D721Med (cell line): Measurements from ENCODE around the gene HOXD4.

Experiments used
- DNase-seq: peaks from one replicate; pipeline ENCODE4 v3.0.0; 2011; ENCODE audit warnings: low spot score; ENCODE audit not compliant: insufficient read length
- FAIRE-seq: peaks from 2 replicates; lab custom pipeline; 2011; peaks lifted over from hg19 to GRCh38; lab: Jason Lieb, UNC
- TF ChIP-seq, protein P1 (sequence below): IDR thresholded peaks from 2 replicates; pipeline ENCODE4 v1.5.1; 2012; ENCODE audit warnings: mild to moderate bottlenecking, control low read depth; ENCODE audit not compliant: insufficient read depth; ENCODE audit errors: missing control alignments

Gene HOXD4

DNA sequence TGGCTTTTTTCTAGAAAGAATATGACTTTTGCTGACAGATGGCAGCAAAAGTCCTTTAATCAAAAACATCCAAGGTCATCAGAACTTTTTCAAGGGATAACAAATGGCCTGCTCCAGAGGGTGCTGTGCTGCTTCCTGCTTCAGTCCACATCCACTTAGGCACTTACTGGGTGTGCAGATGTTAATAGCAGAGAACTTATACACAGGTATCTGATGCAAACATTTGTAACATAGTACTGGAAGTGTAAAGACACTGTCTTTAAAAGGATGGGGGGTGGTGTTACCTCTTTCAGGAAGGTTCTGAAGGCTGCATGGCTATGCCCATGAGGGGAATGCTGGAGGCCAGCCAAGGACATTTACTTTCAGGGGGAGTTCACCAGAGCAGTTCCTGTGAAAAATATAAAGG, 16.3 kb upstream of the HOXD4 start:
- no peak for DNase-seq
- TF ChIP-seq, protein P1, sequence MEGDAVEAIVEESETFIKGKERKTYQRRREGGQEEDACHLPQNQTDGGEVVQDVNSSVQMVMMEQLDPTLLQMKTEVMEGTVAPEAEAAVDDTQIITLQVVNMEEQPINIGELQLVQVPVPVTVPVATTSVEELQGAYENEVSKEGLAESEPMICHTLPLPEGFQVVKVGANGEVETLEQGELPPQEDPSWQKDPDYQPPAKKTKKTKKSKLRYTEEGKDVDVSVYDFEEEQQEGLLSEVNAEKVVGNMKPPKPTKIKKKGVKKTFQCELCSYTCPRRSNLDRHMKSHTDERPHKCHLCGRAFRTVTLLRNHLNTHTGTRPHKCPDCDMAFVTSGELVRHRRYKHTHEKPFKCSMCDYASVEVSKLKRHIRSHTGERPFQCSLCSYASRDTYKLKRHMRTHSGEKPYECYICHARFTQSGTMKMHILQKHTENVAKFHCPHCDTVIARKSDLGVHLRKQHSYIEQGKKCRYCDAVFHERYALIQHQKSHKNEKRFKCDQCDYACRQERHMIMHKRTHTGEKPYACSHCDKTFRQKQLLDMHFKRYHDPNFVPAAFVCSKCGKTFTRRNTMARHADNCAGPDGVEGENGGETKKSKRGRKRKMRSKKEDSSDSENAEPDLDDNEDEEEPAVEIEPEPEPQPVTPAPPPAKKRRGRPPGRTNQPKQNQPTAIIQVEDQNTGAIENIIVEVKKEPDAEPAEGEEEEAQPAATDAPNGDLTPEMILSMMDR, result no peak
- no peak for FAIRE-seq

DNA sequence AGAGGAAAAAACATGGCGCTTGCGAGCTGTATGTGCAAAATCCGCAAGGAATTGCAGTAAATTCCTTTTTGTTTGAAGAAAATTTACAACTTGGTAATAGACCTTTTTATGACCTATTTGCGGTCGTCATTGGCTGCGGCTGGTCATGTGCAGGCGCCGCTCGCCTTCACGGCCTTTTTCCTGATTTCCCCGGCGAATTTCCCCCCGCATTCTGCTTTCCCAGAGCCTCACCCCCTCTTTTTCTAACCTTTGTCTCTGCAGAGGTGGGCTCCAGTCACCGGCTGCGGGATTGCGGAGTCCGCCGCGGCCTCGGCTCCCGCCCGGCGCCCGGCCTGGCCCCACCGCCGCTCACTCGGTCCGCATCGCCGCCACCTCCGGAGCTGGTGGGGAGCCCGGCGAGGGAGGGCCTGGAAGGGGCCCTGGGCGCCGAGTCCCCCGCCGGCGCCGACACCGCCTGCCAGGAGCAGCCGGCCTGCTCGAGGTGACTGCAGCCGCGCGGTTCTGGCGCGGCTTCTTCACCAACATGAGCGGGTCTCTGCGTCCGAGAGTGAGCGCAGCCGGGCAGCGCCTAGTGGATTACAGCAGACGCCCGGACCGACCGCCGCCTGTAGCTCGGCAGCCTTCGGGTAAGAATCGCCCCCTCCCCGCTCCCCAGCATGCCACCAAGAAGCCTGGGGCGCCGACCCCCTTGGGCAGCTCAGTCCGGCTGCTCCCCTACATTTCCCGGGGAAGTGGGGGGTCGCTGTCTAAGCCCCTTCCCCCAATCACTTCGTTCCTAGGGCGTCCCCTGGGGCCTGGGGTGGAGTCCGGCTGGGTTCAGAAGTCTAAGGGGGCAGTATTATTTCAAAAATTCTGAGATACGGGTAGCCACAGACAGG, 14.7 kb upstream of the HOXD4 start:
- no peak for FAIRE-seq
- TF ChIP-seq, protein P1, result no peak
- no peak for DNase-seq

DNA sequence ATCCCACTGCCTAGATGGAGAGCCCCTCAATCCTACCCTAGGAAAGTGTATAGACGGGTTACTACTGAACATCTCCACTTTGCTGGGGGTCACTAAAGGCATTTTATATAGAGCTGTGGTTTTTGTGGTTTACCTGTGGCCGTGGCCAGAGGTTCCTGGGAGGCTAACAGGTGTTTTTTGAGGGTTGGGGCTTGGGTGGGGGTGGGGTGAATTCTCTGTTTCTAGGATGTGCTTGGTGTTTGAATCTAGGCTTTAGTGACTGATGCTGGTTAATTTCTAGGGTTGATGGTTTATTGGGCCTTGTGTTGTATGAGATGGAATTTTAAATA, 14.1 kb upstream of the HOXD4 start:
- no peak for FAIRE-seq
- TF ChIP-seq, protein P1, result no peak

DNA sequence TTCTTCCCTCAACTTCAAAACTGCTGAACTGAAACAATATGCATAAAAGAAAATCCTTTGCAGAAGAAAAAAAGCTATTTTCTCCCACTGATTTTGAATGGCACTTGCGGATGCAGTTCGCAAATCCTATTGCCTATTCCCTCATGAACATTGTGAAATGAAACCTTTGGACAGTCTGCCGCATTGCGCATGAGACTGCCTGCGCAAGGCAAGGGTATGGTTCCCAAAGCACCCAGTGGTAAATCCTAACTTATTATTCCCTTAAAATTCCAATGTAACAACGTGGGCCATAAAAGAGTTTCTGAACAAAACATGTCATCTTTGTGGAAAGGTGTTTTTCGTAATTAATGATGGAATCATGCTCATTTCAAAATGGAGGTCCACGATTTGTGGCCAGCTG, 13.4 kb upstream of the HOXD4 start:
- TF ChIP-seq, protein P1, result no peak
- FAIRE-seq, result no peak
- no peak for DNase-seq

More for the DNA sequence above, 14.1 kb upstream of the HOXD4 start:
- no peak for DNase-seq

DNA sequence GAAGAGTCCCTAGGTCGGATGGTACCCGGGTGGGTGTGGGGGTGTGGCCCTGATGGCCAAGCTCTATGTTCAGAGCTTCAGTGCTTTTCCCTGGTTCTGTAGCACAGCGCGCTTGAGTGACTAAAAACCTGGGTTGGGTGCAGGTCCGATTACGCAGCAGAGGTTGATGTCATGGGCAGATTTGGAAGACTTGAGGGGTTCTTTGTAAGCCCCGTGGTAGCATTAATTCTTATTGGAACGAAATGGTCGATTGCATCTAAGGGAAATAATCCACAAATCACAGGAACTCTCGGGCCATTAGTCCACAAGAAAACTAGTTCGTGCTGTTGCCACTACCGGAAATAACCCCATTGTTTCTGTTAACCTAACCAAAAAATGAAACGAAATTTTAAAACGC, 12.8 kb upstream of the HOXD4 start:
- FAIRE-seq (no peak), DNase-seq (no peak)
- TF ChIP-seq, protein P1, result no peak

DNA sequence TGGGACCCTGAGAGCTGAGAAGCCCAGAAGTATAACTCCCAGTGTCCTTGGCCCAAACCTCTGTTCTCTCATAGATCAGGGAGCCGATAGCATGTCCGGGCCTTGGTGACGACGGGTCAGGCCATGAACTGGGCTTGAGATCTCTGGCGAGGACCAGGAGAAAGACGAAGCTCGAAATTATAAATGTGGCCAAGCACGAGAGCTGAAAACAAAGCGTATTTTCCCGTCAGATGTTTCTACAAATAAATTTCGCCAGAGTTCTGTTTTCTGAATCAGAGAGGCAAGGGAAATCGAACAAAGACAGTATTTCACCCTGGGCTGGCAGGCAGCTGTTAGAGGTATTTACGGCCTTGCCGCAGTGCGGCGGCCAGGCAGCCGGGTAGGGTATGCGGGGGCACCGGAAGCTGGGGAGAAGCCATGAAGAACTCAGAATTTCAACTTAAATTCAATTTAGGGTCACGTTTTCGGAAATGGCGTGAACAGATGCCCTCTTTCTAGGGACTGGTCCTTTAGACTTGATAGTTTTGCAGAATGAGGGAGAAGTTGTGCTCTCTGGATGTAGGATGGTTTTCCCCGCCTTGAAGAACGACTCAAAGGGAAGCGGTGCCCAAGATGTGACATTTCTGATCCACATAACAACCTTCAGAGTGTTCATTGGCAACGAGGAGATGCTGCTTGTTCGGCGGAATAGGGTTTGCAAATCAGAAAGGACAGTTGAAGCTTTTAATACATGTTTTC, 12.3 kb upstream of the HOXD4 start:
- no peak for FAIRE-seq
- DNase-seq, result no peak
- TF ChIP-seq, protein P1, result no peak
